Measurements from ENCODE around the gene CXCL13.
A peak's percentile ranks its signal among the peaks of the same experiment; 100 is the strongest.
"Not testable (repeated sequence)": the region's sequence is repeated elsewhere in the genome, so short reads cannot be mapped to it uniquely, and the experiment has no call there.

Gene CXCL13

GRCh38 chr4:77601614-77602187 is 3.9 kb upstream of the CXCL13 start:
- DNase-seq = no peak

GRCh38 chr4:77613267-77613666 is 7.6 kb downstream of the CXCL13 start:
- DNase-seq = no peak

- DNase-seq = no peak
These were observed 9.5 kb downstream of the CXCL13 start for GRCh38 chr4:77615153-77615552.

- no peak for DNase-seq
These were observed 11.6 kb downstream of the CXCL13 start for GRCh38 chr4:77617203-77617602.

- DNase-seq = peak in 48 of 56 donors; percentile 3 to 72 (median 31)
These were observed 13.0 kb downstream of the CXCL13 start for GRCh38 chr4:77618383-77619241.

- DNase-seq = peak in 17 of 56 donors; percentile 1 to 20 (median 6)
These were observed 13.8 kb downstream of the CXCL13 start for GRCh38 chr4:77619408-77619807.

DNA sequence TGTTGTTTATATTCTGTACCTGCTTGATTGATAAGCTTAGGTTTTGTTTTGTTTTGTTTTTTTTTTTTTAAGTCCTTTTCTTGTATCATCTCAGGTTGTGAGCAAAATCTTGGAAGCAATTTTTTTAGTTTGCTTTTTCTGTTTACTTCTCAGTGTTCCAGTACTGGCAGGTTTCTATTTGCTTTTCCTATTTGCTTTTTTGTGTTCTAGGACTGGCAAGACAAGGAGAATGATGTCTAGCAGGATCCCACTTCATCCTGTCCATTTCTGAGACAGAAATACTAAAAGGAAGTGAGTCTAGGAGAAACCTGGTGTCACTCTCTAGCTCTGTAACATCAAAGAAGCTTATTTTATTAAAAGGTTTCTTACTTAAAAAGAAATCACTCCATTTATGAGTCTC is 15.6 kb downstream of the CXCL13 start:
- no peak for DNase-seq

GRCh38 chr4:77623091-77623490 is 17.5 kb downstream of the CXCL13 start:
- no peak for DNase-seq

DNA sequence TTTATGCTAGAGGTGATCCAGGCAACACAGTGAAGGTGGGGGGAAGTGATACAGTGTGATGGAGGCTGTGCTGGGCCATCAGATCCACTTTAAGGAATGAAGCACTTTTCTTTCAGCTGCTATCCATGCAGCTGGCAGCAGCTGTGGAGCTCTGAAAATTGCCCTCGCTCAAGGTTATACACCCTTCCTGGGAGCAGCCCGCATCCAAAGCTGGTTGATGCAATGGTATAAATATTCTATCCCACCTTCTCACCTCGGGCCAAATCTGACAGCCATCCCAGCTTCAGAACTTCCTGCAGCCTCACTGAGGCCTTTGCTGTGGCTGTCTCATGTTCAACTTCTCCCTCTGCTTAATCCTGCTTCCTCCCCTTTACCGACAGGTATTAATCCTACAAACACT is 18.6 kb downstream of the CXCL13 start:
- DNase-seq = no peak

DNA sequence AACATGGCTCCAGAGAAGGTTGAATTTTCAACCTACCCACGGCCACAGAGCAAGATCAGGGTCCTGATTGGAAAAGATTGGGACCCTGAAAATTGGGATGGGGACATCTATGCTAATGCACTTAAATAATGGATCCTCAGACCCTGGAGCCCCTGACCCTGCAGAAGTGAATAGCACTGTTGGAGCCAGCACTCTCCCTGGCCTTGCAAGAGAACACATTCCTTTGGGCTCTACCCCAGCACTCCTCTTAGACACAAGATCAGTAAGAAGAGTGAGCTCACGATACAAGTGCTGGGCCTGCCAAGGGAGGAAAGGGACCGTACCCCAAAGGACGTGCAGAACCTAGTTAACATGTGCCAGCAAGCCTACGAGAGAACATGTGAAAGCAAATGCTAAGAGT is 19.9 kb downstream of the CXCL13 start:
- DNase-seq = no peak

GRCh38 chr4:77629885-77630284 is 24.3 kb downstream of the CXCL13 start:
- no peak for DNase-seq

DNA sequence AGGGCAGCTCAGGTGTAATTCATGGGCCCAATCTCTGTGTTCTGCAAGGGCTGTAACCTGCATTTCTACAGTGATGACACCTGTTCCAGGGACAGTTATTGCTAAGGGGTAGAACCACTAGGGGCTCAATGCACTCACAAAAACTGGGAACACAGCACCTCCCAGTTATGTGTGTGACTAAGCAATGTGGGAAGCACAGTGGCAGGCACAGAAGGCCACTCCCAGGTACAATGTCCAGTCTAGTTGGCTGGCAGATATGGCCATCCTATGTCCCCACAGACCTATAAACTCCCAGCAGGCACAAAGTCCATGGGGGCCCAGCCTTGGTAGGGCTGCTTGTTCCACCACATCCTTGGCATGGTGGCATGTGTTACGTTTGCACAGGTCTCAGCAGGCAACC is 25.7 kb downstream of the CXCL13 start:
- DNase-seq = no peak

GRCh38 chr4:77634132-77634785 is 28.6 kb downstream of the CXCL13 start:
- DNase-seq = no peak

GRCh38 chr4:77635246-77635645 is 29.6 kb downstream of the CXCL13 start:
- DNase-seq = no peak

GRCh38 chr4:77635876-77636275 is 30.3 kb downstream of the CXCL13 start:
- DNase-seq = no peak

GRCh38 chr4:77636902-77637301 is 31.3 kb downstream of the CXCL13 start:
- no peak for DNase-seq

GRCh38 chr4:77644069-77644468 is 38.4 kb downstream of the CXCL13 start:
- DNase-seq = not testable (repeated sequence)

DNA sequence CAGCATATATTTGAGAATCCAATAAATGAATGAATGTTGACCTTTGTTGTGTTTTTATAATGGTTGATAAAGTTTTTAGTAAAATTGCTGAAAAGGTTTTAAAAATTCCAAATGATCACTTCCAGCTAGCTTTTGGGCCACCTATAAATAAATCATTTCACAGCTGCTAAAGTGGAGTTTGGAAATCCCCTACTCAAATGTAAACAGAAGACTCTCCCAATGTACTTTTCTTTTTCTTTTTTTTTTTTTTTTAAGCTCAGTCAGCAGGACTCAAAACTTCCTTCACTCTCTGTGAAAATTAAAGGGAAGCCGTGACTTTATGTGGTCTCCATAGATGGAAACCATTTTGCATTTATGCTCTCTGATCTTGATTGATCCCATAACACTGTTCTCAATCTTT is 45.2 kb downstream of the CXCL13 start:
- DNase-seq = no peak

DNA sequence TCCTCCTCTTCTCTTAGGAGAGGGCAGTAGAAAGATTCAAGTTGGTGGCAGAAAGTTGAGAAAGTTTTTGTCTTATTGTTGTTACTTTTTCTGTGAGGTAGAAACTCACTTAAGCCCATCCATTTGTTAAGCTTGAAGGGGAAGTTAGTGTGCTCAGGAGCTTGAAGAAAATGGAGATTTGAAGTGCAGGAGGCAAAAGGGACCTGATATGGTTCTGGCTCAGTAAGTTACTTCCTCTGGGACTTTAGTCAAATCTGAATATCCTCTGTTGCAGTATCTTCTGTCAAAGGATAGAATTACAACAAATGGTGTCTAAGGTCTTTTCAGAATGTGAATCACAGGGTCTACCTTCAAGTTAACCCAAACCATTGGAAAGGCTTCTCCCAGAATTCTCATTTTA is 46.2 kb downstream of the CXCL13 start:
- no peak for DNase-seq

- peak in 13 of 56 donors; percentile 2 to 45 (median 16) for DNase-seq
These were observed 46.7 kb downstream of the CXCL13 start for GRCh38 chr4:77652237-77652897.

GRCh38 chr4:77653162-77653758 is 47.6 kb downstream of the CXCL13 start:
- DNase-seq = no peak

GRCh38 chr4:77660318-77660717 is 54.7 kb downstream of the CXCL13 start:
- DNase-seq = not testable (repeated sequence)
